HG03457 (cell line): ENCODE measurements around the gene ANKRD6.
A peak's percentile ranks its signal among the peaks of the same experiment; 100 is the strongest.
"Not testable (repeated sequence)": the region's sequence is repeated elsewhere in the genome, so short reads cannot be mapped to it uniquely, and the experiment has no call there.

Source experiments
- ATAC-seq: cut with Tn5 transposase; IDR thresholded peaks from one replicate; pipeline ENCODE4 v1.9.1; 2021; ENCODE audit warnings: moderate number of reproducible peaks; ENCODE audit not compliant: unreplicated experiment

Gene ANKRD6

GRCh38 chr6:89591745-89592144 is 158.8 kb downstream of the ANKRD6 start:
- ATAC-seq, result no peak

GRCh38 chr6:89596056-89596455 is 163.1 kb downstream of the ANKRD6 start:
- peak; percentile 84 for ATAC-seq

- ATAC-seq, result no peak
Observed at GRCh38 chr6:89596484-89596883, 163.5 kb downstream of the ANKRD6 start.

- ATAC-seq, result no peak
Observed at GRCh38 chr6:89597372-89597771, 164.4 kb downstream of the ANKRD6 start.

GRCh38 chr6:89597988-89598387 is 165.0 kb downstream of the ANKRD6 start:
- no peak for ATAC-seq

- ATAC-seq, result no peak
Observed at GRCh38 chr6:89599727-89600126, 166.8 kb downstream of the ANKRD6 start.

- ATAC-seq, result no peak
Observed at GRCh38 chr6:89602166-89602565, 169.2 kb downstream of the ANKRD6 start.

- no peak for ATAC-seq
Observed at GRCh38 chr6:89604653-89605052, 171.7 kb downstream of the ANKRD6 start.

- no peak for ATAC-seq
Observed at GRCh38 chr6:89605861-89606260, 172.9 kb downstream of the ANKRD6 start.

- no peak for ATAC-seq
Observed at GRCh38 chr6:89610149-89610642, 177.2 kb downstream of the ANKRD6 start.

- no peak for ATAC-seq
Observed at GRCh38 chr6:89611666-89612065, 178.7 kb downstream of the ANKRD6 start.

- no peak for ATAC-seq
Observed at GRCh38 chr6:89612121-89612520, 179.2 kb downstream of the ANKRD6 start.

- no peak for ATAC-seq
Observed at GRCh38 chr6:89613790-89614189, 180.8 kb downstream of the ANKRD6 start.

GRCh38 chr6:89615882-89616281 is 182.9 kb downstream of the ANKRD6 start:
- ATAC-seq, result no peak

- ATAC-seq, result no peak
Observed at GRCh38 chr6:89616531-89616930, 183.6 kb downstream of the ANKRD6 start.

- ATAC-seq, result no peak
Observed at GRCh38 chr6:89618026-89618425, 185.1 kb downstream of the ANKRD6 start.

GRCh38 chr6:89619567-89619966 is 186.6 kb downstream of the ANKRD6 start:
- no peak for ATAC-seq

- no peak for ATAC-seq
Observed at GRCh38 chr6:89623749-89624148, 190.8 kb downstream of the ANKRD6 start.

- no peak for ATAC-seq
Observed at GRCh38 chr6:89630488-89630887, 197.5 kb downstream of the ANKRD6 start.

GRCh38 chr6:89636412-89636811 is 203.5 kb downstream of the ANKRD6 start:
- not testable (repeated sequence) for ATAC-seq

- peak; percentile 15 for ATAC-seq
Observed at GRCh38 chr6:89637960-89638319, 205.0 kb downstream of the ANKRD6 start.

- peak; percentile 97 for ATAC-seq
Observed at GRCh38 chr6:89638320-89639195, 205.6 kb downstream of the ANKRD6 start, which contains the start of gene LYRM2. TSS of gene LYRM2 (minus strand) at chr6:89638747. CDS start at chr6:89638716, 31 bp downstream.

- ATAC-seq, result no peak
Observed at GRCh38 chr6:89640804-89641203, 207.9 kb downstream of the ANKRD6 start.
